GM12801 (cell line): ENCODE measurements around the gene ITSN1.

Experiments used
- TF ChIP-seq, protein P1 (sequence below): IDR thresholded peaks from one replicate; pipeline ENCODE4 v1.5.1; 2011; ENCODE audit warnings: control low read depth; ENCODE audit not compliant: insufficient read length; ENCODE audit errors: extremely low read depth

ITSN1 gene

DNA sequence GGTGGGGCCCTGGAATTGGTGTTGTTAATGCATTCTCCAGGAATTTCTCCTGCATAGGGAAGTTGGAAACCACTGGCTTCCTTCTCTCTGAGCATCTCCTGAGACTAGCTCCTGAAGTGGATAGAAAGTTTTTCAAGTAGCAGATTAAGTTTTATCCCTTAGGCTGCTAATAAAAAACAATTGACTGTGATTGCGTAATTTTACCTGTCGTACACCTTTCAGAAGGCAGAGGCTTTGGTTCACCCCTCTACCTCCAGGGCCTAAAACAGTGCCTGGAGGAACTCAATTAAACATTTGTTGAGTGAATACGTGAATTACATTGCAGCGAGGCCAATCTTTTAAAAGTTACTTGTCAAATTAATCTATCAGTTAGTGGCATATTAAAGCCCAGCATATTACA is 3.4 kb downstream of the ITSN1 start:
- TF ChIP-seq, protein P1, sequence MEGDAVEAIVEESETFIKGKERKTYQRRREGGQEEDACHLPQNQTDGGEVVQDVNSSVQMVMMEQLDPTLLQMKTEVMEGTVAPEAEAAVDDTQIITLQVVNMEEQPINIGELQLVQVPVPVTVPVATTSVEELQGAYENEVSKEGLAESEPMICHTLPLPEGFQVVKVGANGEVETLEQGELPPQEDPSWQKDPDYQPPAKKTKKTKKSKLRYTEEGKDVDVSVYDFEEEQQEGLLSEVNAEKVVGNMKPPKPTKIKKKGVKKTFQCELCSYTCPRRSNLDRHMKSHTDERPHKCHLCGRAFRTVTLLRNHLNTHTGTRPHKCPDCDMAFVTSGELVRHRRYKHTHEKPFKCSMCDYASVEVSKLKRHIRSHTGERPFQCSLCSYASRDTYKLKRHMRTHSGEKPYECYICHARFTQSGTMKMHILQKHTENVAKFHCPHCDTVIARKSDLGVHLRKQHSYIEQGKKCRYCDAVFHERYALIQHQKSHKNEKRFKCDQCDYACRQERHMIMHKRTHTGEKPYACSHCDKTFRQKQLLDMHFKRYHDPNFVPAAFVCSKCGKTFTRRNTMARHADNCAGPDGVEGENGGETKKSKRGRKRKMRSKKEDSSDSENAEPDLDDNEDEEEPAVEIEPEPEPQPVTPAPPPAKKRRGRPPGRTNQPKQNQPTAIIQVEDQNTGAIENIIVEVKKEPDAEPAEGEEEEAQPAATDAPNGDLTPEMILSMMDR, result no peak

GRCh38 chr21:33647587-33647986 is 5.3 kb downstream of the ITSN1 start:
- TF ChIP-seq, protein P1, result no peak

DNA sequence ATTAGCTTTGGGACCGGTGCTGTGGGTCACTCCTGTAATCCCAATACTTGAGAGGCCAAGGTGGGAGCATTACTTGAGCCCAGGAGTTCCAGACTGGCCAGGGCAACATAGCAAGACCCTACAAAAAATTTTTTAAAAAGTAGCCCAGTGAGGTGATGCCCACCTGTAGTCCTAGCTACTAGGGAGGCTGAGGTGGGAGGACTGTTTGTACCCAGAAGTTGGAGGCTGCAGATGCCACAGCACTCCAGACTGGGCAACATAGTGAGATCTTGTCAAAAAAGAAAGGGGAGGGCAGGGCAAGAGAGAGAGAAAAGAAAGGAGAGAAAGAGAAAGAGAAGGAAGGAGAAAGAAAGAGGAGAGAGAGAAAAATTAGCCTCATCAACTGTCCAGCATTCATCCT is 6.3 kb downstream of the ITSN1 start:
- TF ChIP-seq, protein P1, result no peak

- TF ChIP-seq, protein P1, result no peak
These were observed 7.9 kb downstream of the ITSN1 start for GRCh38 chr21:33650230-33650629.

- TF ChIP-seq, protein P1, result no peak
These were observed 8.7 kb downstream of the ITSN1 start for GRCh38 chr21:33650929-33651509.

- TF ChIP-seq, protein P1, result no peak
These were observed 9.8 kb downstream of the ITSN1 start for GRCh38 chr21:33651965-33652680.

GRCh38 chr21:33654412-33654811 is 12.1 kb downstream of the ITSN1 start:
- TF ChIP-seq, protein P1, result no peak
